ENCODE data around the gene HOOK2. TPM values are rescaled to one million over a fixed set of nuclear protein-coding genes. Genes with fewer than 3 reads are reported as not detected.

The HOOK2 gene
- total and polyA plus RNA-seq, 2 of the 13 experiments (the other 11 are each of a cell fraction or from before 2014, with no cell fraction given): 9.2 to 12.9 TPM

GRCh38 chr19:12792051-12792852 is 16.9 kb upstream of the HOOK2 start (continued):
- TF ChIP-seq, protein P1, sequence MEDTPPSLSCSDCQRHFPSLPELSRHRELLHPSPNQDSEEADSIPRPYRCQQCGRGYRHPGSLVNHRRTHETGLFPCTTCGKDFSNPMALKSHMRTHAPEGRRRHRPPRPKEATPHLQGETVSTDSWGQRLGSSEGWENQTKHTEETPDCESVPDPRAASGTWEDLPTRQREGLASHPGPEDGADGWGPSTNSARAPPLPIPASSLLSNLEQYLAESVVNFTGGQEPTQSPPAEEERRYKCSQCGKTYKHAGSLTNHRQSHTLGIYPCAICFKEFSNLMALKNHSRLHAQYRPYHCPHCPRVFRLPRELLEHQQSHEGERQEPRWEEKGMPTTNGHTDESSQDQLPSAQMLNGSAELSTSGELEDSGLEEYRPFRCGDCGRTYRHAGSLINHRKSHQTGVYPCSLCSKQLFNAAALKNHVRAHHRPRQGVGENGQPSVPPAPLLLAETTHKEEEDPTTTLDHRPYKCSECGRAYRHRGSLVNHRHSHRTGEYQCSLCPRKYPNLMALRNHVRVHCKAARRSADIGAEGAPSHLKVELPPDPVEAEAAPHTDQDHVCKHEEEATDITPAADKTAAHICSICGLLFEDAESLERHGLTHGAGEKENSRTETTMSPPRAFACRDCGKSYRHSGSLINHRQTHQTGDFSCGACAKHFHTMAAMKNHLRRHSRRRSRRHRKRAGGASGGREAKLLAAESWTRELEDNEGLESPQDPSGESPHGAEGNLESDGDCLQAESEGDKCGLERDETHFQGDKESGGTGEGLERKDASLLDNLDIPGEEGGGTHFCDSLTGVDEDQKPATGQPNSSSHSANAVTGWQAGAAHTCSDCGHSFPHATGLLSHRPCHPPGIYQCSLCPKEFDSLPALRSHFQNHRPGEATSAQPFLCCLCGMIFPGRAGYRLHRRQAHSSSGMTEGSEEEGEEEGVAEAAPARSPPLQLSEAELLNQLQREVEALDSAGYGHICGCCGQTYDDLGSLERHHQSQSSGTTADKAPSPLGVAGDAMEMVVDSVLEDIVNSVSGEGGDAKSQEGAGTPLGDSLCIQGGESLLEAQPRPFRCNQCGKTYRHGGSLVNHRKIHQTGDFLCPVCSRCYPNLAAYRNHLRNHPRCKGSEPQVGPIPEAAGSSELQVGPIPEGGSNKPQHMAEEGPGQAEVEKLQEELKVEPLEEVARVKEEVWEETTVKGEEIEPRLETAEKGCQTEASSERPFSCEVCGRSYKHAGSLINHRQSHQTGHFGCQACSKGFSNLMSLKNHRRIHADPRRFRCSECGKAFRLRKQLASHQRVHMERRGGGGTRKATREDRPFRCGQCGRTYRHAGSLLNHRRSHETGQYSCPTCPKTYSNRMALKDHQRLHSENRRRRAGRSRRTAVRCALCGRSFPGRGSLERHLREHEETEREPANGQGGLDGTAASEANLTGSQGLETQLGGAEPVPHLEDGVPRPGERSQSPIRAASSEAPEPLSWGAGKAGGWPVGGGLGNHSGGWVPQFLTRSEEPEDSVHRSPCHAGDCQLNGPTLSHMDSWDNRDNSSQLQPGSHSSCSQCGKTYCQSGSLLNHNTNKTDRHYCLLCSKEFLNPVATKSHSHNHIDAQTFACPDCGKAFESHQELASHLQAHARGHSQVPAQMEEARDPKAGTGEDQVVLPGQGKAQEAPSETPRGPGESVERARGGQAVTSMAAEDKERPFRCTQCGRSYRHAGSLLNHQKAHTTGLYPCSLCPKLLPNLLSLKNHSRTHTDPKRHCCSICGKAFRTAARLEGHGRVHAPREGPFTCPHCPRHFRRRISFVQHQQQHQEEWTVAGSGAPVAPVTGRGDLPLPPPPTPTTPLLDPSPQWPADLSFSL (CRISPR knock-in tag; IDR thresholded peaks at IDR 0.05): no peak
- TF ChIP-seq ZNF10 (CRISPR knock-in tag; IDR thresholded peaks at IDR 0.05; ENCODE audit: borderline replicate concordance, low read depth) (no peak), ZFP36 (IDR thresholded peaks at IDR 0.05; ENCODE audit: borderline replicate concordance, low read depth, low read length, partially characterized antibody) (no peak), TIGD3 (CRISPR knock-in tag; IDR thresholded peaks at IDR 0.05; ENCODE audit: borderline replicate concordance) (0 out of 2 replicates have a peak, but pooled peaks have one; percentile 29), MLLT10 (CRISPR knock-in tag; IDR thresholded peaks at IDR 0.05) (no peak), THYN1 (CRISPR knock-in tag; IDR thresholded peaks at IDR 0.05; ENCODE audit: borderline replicate concordance, low read depth) (no peak), ZNF629 (CRISPR knock-in tag; conservative IDR thresholded peaks at IDR 0.05) (no peak), MED8 (CRISPR knock-in tag; IDR thresholded peaks at IDR 0.05; ENCODE audit: insufficient replicate concordance) (peak; percentile 54), TGIF2 (CRISPR knock-in tag; IDR thresholded peaks at IDR 0.05) (peak; percentile 41; the same call in 1 of the 2 replicates), ZFP1 (CRISPR knock-in tag; IDR thresholded peaks at IDR 0.05) (no peak), SRSF4 (IDR thresholded peaks at IDR 0.05; ENCODE audit: low read depth, low read length, poor library complexity, severe bottlenecking) (no peak), PPARG (CRISPR knock-in tag; conservative IDR thresholded peaks at IDR 0.05) (no peak), ZFP62 (CRISPR knock-in tag; IDR thresholded peaks at IDR 0.05) (no peak), ZBTB49 (CRISPR knock-in tag; IDR thresholded peaks at IDR 0.05; ENCODE audit: borderline replicate concordance) (no peak)
- TF ChIP-seq, protein P2, sequence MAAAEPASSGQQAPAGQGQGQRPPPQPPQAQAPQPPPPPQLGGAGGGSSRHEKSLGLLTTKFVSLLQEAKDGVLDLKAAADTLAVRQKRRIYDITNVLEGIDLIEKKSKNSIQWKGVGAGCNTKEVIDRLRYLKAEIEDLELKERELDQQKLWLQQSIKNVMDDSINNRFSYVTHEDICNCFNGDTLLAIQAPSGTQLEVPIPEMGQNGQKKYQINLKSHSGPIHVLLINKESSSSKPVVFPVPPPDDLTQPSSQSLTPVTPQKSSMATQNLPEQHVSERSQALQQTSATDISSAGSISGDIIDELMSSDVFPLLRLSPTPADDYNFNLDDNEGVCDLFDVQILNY (CRISPR knock-in tag; conservative IDR thresholded peaks at IDR 0.05): no peak
- TF ChIP-seq, protein P3, sequence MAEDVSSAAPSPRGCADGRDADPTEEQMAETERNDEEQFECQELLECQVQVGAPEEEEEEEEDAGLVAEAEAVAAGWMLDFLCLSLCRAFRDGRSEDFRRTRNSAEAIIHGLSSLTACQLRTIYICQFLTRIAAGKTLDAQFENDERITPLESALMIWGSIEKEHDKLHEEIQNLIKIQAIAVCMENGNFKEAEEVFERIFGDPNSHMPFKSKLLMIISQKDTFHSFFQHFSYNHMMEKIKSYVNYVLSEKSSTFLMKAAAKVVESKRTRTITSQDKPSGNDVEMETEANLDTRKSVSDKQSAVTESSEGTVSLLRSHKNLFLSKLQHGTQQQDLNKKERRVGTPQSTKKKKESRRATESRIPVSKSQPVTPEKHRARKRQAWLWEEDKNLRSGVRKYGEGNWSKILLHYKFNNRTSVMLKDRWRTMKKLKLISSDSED (CRISPR knock-in tag; IDR thresholded peaks at IDR 0.05): peak; percentile 42; the same call in 1 of the 2 replicates

All from HepG2 (cell line).